Gastroesophageal sphincter (tissue), 3 donors: ENCODE data around the gene FAM168A.

Experiments used
- POLR2A ChIP-seq, 2 donors: fragments of 450-650 bp; IDR thresholded peaks; one replicate each; pipeline ENCODE4 v1.6.1; 2017; ENCODE audit warnings: antibody characterized with exemption in 2 of 2, mild to moderate bottlenecking in 2 of 2, moderate library complexity in 1 of 2
- POLR2AphosphoS5 ChIP-seq: sonication (generic); formaldehyde crosslinking; IDR thresholded peaks from one replicate; pipeline ENCODE4 v1.6.1; 2017; ENCODE audit warnings: antibody characterized with exemption
- TF ChIP-seq, protein P1 (sequence below), 4 experiments: fragments of 200-600 bp in 2 of 4; fragments of 450-650 bp in 2 of 4; sonication (generic) in 1 of 4; IDR thresholded peaks; one replicate each; pipeline ENCODE4 v1.5.1; 2017 to 2019; ENCODE audit warnings: antibody characterized with exemption in 4 of 4, mild to moderate bottlenecking in 2 of 4, moderate library complexity in 2 of 4

DNA sequence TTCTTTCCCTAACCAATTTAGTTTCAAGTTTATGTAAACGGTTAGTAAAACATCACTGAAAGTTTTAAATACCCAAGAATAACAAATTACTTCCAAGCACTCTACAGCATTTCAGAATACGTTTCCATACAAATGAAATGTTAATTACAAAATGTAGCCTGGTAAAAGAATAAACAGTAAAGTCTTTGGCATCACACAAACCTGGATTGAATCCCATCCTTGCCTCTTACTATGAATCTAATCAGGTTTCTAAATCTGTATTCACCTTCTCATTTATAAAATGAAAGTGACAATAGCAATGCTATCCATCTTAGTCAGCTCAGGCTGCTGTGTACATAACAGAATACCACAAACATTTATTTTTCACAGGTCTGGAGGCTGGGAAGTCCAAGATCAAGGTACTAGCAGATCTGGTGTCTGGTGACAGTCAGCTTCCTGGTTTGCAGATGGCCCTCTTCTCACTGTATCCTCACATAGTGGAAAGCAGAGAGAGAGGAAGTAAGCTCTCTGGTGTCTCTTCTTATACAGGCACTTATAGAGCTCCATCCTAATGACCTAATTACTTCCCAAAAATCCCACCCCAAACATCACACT lies 19.2 kb downstream of the FAM168A start:
- TF ChIP-seq, protein P1, sequence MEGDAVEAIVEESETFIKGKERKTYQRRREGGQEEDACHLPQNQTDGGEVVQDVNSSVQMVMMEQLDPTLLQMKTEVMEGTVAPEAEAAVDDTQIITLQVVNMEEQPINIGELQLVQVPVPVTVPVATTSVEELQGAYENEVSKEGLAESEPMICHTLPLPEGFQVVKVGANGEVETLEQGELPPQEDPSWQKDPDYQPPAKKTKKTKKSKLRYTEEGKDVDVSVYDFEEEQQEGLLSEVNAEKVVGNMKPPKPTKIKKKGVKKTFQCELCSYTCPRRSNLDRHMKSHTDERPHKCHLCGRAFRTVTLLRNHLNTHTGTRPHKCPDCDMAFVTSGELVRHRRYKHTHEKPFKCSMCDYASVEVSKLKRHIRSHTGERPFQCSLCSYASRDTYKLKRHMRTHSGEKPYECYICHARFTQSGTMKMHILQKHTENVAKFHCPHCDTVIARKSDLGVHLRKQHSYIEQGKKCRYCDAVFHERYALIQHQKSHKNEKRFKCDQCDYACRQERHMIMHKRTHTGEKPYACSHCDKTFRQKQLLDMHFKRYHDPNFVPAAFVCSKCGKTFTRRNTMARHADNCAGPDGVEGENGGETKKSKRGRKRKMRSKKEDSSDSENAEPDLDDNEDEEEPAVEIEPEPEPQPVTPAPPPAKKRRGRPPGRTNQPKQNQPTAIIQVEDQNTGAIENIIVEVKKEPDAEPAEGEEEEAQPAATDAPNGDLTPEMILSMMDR (IDR thresholded peaks at IDR 0.05) = no peak
- no peak for TF ChIP-seq POLR2A (IDR thresholded peaks at IDR 0.05)
- TF ChIP-seq POLR2AphosphoS5 = peak; percentile 27
